Endothelial cell of umbilical vein (primary cell): ENCODE data around the gene NT5C3A.

ENCODE experiments used
- EZH2 ChIP-seq: IDR thresholded peaks from 2 replicates; pipeline ENCODE4 v1.6.1; 2012; ENCODE audit warnings: borderline replicate concordance, low read depth, mild to moderate bottlenecking, moderate library complexity, low read length, inconsistent platforms; ENCODE audit not compliant: severe bottlenecking
- FOS ChIP-seq: IDR thresholded peaks from 2 replicates; pipeline ENCODE4 v1.6.1; 2011; ENCODE audit warnings: mild to moderate bottlenecking, low read length, moderate library complexity, borderline replicate concordance; ENCODE audit not compliant: insufficient read depth
- JUN ChIP-seq: IDR thresholded peaks from 2 replicates; pipeline ENCODE4 v1.6.1; 2011; ENCODE audit warnings: borderline replicate concordance, low read depth; ENCODE audit not compliant: insufficient read length, insufficient read depth
- MYC ChIP-seq: IDR thresholded peaks from one replicate; pipeline ENCODE4 v1.6.1; 2011; ENCODE audit warnings: mild to moderate bottlenecking, low read depth, low read length
- POLR2A ChIP-seq: IDR thresholded peaks from 2 replicates; pipeline ENCODE4 v1.6.1; 2012; ENCODE audit warnings: low read depth, mild to moderate bottlenecking, control low read depth, low read length
- POLR2AphosphoS5 ChIP-seq: IDR thresholded peaks from 2 replicates; pipeline ENCODE4 v1.6.1; 2012; ENCODE audit warnings: low read depth, mild to moderate bottlenecking, control low read depth, low read length, moderate library complexity; ENCODE audit not compliant: insufficient read depth
- TF ChIP-seq, protein P1 (sequence below), 2 donors: IDR thresholded peaks; 1 replicate in 1 of 2; 2 replicates in 1 of 2; pipeline ENCODE4 v1.5.1; 2011; ENCODE audit warnings: low read length in 2 of 2, mild to moderate bottlenecking in 2 of 2, moderate library complexity in 2 of 2, control low read depth in 1 of 2, inconsistent platforms in 1 of 2, low read depth in 1 of 2; ENCODE audit not compliant: insufficient read depth in 1 of 2; ENCODE audit errors: extremely low read depth in 1 of 2

DNA sequence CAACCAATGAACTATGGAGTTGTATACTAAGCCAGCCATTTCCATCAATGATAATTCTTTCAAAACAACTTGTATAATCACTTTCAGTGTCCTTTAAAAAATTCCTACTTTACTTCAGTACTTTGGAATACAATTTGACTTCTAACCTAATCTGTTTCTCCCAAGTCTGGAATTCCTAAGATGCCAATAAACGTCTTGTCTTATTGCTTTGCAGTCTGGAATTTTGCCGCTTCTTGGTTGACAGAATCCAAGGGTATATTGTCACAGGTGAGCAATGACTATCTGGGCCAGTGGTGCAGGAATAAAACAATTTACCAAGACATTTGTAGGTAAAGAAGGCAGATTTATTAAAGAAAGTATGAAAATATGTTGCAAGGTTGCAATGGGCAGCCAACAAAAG, 24.8 kb upstream of the NT5C3A start:
- TF ChIP-seq POLR2A (no peak), POLR2AphosphoS5 (no peak), FOS (no peak), MYC (no peak), EZH2 (no peak), JUN (no peak)
- TF ChIP-seq, protein P1, sequence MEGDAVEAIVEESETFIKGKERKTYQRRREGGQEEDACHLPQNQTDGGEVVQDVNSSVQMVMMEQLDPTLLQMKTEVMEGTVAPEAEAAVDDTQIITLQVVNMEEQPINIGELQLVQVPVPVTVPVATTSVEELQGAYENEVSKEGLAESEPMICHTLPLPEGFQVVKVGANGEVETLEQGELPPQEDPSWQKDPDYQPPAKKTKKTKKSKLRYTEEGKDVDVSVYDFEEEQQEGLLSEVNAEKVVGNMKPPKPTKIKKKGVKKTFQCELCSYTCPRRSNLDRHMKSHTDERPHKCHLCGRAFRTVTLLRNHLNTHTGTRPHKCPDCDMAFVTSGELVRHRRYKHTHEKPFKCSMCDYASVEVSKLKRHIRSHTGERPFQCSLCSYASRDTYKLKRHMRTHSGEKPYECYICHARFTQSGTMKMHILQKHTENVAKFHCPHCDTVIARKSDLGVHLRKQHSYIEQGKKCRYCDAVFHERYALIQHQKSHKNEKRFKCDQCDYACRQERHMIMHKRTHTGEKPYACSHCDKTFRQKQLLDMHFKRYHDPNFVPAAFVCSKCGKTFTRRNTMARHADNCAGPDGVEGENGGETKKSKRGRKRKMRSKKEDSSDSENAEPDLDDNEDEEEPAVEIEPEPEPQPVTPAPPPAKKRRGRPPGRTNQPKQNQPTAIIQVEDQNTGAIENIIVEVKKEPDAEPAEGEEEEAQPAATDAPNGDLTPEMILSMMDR (IDR thresholded peaks at IDR 0.05; ENCODE audit: extremely low read depth in 1 of 2, insufficient read depth in 1 of 2, low read depth in 1 of 2, low read length in 2 of 2): no peak
